HEK293T (cell line): ENCODE measurements around the gene TMEM60.

ENCODE experiments used
- CTCF ChIA-PET: fragments of 350-600 bp; formaldehyde crosslinking; extraction: SDS; loops from one replicate; lab custom pipeline; 2021; ENCODE audit warnings: antibody characterized with exemption, inconsistent platforms; lab: Yijun Ruan, JAX
- POLR2A ChIA-PET: fragments of 350-600 bp; formaldehyde crosslinking; extraction: SDS; loops from one replicate; lab custom pipeline; 2020; ENCODE audit warnings: antibody characterized with exemption, inconsistent platforms; lab: Yijun Ruan, JAX
- DNase-seq: peaks from one replicate; pipeline ENCODE4 v3.0.0; 2012; ENCODE audit warnings: mixed read lengths; ENCODE audit errors: extremely low spot score
- ARNT ChIP-seq: fragments of 450-650 bp; IDR thresholded peaks from 2 replicates; pipeline ENCODE4 v1.6.1; 2017; ENCODE audit warnings: mild to moderate bottlenecking
- BHLHE40 ChIP-seq: fragments of 450-650 bp; IDR thresholded peaks from 2 replicates; pipeline ENCODE4 v1.6.1; 2016; ENCODE audit warnings: mild to moderate bottlenecking, moderate library complexity, borderline replicate concordance
- CTBP1 ChIP-seq: fragments of 450-650 bp; IDR thresholded peaks from 2 replicates; pipeline ENCODE4 v1.6.1; 2016; ENCODE audit warnings: borderline replicate concordance
- ELF4 ChIP-seq: fragments of 450-650 bp; IDR thresholded peaks from 2 replicates; pipeline ENCODE4 v1.6.1; 2017; ENCODE audit warnings: antibody characterized with exemption
- FOXA1 ChIP-seq: fragments of 450-650 bp; IDR thresholded peaks from 2 replicates; pipeline ENCODE4 v1.6.1; 2016; ENCODE audit warnings: mild to moderate bottlenecking
- FOXK2 ChIP-seq: fragments of 450-650 bp; IDR thresholded peaks from 2 replicates; pipeline ENCODE4 v1.6.1; 2016; ENCODE audit warnings: mild to moderate bottlenecking
- FOXM1 ChIP-seq: fragments of 450-650 bp; IDR thresholded peaks from 2 replicates; pipeline ENCODE4 v1.6.1; 2017; ENCODE audit warnings: mild to moderate bottlenecking, borderline replicate concordance
- HDGF ChIP-seq: fragments of 450-650 bp; IDR thresholded peaks from 2 replicates; pipeline ENCODE4 v1.6.1; 2017; ENCODE audit warnings: antibody characterized with exemption, borderline replicate concordance
- L3MBTL2 ChIP-seq: fragments of 450-650 bp; conservative IDR thresholded peaks from 2 replicates; pipeline ENCODE4 v1.6.1; 2016; ENCODE audit warnings: mild to moderate bottlenecking
- LEF1 ChIP-seq: fragments of 450-650 bp; IDR thresholded peaks from 2 replicates; pipeline ENCODE4 v1.6.1; 2017; ENCODE audit warnings: mild to moderate bottlenecking, borderline replicate concordance
- NFRKB ChIP-seq: fragments of 450-650 bp; IDR thresholded peaks from 2 replicates; pipeline ENCODE4 v1.6.1; 2016; ENCODE audit warnings: mild to moderate bottlenecking, moderate library complexity
- PKNOX1 ChIP-seq: fragments of 450-650 bp; IDR thresholded peaks from 2 replicates; pipeline ENCODE4 v1.6.1; 2016
- SP1 ChIP-seq: fragments of 450-650 bp; IDR thresholded peaks from 2 replicates; pipeline ENCODE4 v1.6.1; 2017
- SUZ12 ChIP-seq: fragments of 450-650 bp; IDR thresholded peaks from 2 replicates; pipeline ENCODE4 v1.6.1; 2016; ENCODE audit warnings: mild to moderate bottlenecking
- TARDBP ChIP-seq: fragments of 450-650 bp; IDR thresholded peaks from 2 replicates; pipeline ENCODE4 v1.6.1; 2016
- ZNF384 ChIP-seq: fragments of 450-650 bp; IDR thresholded peaks from 2 replicates; pipeline ENCODE4 v1.6.1; 2016

TMEM60 gene

GRCh38 chr7:77778535-77778934 is 19.7 kb downstream of the TMEM60 start:
- ChIA-PET POLR2A (no interaction called here), CTCF (interaction anchor here (0.7 kb wide), 1 partner anchor 13 kb away, joined by 3 read pairs; no protein-coding TSS in a partner anchor)
- no peak for TF ChIP-seq SP1
- no peak for TF ChIP-seq FOXK2
- TF ChIP-seq ZNF384: no peak
- no peak for TF ChIP-seq TARDBP
- TF ChIP-seq PKNOX1: no peak
- TF ChIP-seq SUZ12: no peak
- DNase-seq: no peak

- no peak for DNase-seq
- no peak for TF ChIP-seq HDGF
- ChIA-PET POLR2A (no interaction called here), CTCF (no interaction called here)
These were observed 26.3 kb downstream of the TMEM60 start for GRCh38 chr7:77771901-77772300.

- DNase-seq: no peak
- CTCF ChIA-PET: no interaction called here
- POLR2A ChIA-PET: no interaction called here
- TF ChIP-seq LEF1: no peak
- TF ChIP-seq TARDBP: no peak
- no peak for TF ChIP-seq HDGF
- no peak for TF ChIP-seq PKNOX1
- no peak for TF ChIP-seq L3MBTL2
- no peak for TF ChIP-seq NFRKB
- TF ChIP-seq FOXK2: no peak
- TF ChIP-seq ARNT: no peak
- no peak for TF ChIP-seq ZNF384
- TF ChIP-seq FOXM1: no peak
These were observed 27.9 kb downstream of the TMEM60 start for GRCh38 chr7:77770316-77770715.

- POLR2A ChIA-PET: no interaction called here
- TF ChIP-seq SP1 (no peak), FOXA1 (no peak), HDGF (no peak), PKNOX1 (no peak)
- CTCF ChIA-PET: interaction anchor here (0.7 kb wide), 1 partner anchor 30 kb away, joined by 3 read pairs; no protein-coding TSS in a partner anchor
- no peak for DNase-seq
These were observed 31.2 kb downstream of the TMEM60 start for GRCh38 chr7:77766801-77767605.

- no peak for DNase-seq
- no peak for TF ChIP-seq LEF1
- TF ChIP-seq BHLHE40: no peak
- no peak for TF ChIP-seq FOXK2
- TF ChIP-seq ELF4: no peak
- no peak for TF ChIP-seq NFRKB
- TF ChIP-seq ZNF384: no peak
- no peak for TF ChIP-seq HDGF
- no peak for TF ChIP-seq CTBP1
- no peak for TF ChIP-seq L3MBTL2
- no peak for TF ChIP-seq FOXM1
- no peak for TF ChIP-seq TARDBP
- TF ChIP-seq PKNOX1: no peak
- no peak for TF ChIP-seq SUZ12
- no peak for TF ChIP-seq SP1
- no peak for TF ChIP-seq FOXA1
- TF ChIP-seq ARNT: no peak
- ChIA-PET CTCF (interaction anchor here (0.7 kb wide), 2 partner anchors 13 to 31 kb away, joined by 3 read pairs; no protein-coding TSS in a partner anchor), POLR2A (no interaction called here)
These were observed 32.1 kb downstream of the TMEM60 start for GRCh38 chr7:77765906-77766800.

GRCh38 chr7:77765481-77765880 is 32.8 kb downstream of the TMEM60 start:
- DNase-seq: no peak
- ChIA-PET POLR2A (no interaction called here), CTCF (interaction anchor here (0.7 kb wide), 1 partner anchor 13 kb away, joined by 3 read pairs; no protein-coding TSS in a partner anchor)
- no peak for TF ChIP-seq FOXK2
- TF ChIP-seq ELF4: no peak
- TF ChIP-seq ZNF384: no peak
- no peak for TF ChIP-seq NFRKB
- no peak for TF ChIP-seq SUZ12
- TF ChIP-seq HDGF: no peak
- TF ChIP-seq TARDBP: no peak
